NCI-H146 treated with DMSO at 0.1 percent for 48 hours (cell line): ENCODE results near the gene ARHGAP22.

ENCODE experiments used
- DNase-seq: peaks from one replicate; lab custom pipeline; 2025; ENCODE audit not compliant: unreplicated experiment; lab: John Stamatoyannopoulos, UW

Gene ARHGAP22

GRCh38 chr10:48465860-48466521 is 138.9 kb downstream of the ARHGAP22 start:
- no peak for DNase-seq

- DNase-seq: no peak
These were observed 139.8 kb downstream of the ARHGAP22 start for GRCh38 chr10:48464871-48465736.

DNA sequence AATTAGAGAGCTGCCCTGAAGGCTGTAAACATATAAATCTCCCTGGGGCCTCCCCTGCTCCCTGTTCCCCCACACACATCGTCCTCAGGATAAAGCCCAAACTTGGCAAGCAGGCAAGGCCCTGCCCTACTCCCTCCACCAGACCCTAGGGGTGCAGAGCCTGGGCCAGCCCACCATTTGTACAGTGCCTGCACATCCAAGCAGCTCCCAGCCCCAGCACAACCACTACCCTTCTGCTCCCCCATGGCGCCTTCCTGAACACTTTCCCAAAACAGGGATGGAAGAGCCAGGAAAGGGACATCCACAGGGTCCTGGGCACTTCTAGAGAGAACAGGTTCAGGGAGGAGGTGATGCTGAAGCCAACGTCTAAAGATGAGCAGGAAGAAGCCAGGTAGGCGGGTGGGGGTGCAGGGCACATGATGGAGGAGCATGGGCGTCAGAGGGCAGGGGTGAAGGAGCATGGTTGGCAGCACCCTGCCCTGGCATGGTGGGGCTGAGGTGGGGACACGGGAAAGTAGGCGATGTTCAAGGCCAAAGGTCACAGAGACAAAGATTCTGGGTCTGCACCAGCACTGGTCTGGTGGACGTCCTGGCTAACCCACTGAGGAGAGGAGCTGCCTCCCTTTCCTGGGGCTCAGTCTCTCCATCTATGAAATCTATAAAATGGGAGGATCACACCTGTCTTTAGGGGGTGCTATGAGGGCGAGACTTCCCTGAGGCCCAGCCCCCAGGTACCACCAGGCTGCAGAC is 140.6 kb downstream of the ARHGAP22 start:
- DNase-seq: no peak

DNA sequence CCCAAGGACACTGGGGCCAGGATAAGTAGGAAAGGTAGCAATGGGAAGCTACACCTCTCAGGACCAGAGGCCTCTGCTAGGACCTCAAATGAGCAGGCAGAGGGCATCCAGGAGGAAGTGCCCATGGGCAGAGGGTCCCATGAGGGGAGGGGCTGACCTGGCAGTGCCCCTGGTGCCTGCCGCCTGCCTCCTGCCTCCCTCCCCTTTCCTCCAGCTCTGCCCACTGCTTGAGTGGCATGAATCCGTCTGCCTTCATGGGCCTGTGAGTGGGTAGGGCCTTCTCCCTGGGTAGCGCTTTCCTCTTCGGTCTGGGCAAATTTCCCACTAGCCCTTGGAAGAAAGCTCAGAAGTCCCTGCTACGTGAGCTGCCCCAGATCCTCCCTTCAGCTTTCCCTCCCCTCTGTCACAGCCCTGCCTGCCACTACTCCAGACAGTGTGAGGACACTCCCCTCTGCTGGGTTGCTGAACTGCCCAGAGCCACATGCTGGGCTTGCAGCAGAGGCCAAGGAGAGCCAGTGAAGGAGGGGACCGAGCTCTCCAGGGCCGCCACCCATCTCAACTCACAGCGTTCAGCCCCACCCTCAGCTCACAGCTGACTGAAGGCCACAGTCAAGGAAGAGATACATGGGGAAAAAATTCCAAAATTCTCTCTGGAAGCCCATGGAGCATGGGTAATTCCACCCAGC is 141.4 kb downstream of the ARHGAP22 start:
- DNase-seq: no peak

GRCh38 chr10:48462482-48463020 is 142.3 kb downstream of the ARHGAP22 start:
- DNase-seq: no peak

- no peak for DNase-seq
These were observed 143.0 kb downstream of the ARHGAP22 start for GRCh38 chr10:48461623-48462481.

DNA sequence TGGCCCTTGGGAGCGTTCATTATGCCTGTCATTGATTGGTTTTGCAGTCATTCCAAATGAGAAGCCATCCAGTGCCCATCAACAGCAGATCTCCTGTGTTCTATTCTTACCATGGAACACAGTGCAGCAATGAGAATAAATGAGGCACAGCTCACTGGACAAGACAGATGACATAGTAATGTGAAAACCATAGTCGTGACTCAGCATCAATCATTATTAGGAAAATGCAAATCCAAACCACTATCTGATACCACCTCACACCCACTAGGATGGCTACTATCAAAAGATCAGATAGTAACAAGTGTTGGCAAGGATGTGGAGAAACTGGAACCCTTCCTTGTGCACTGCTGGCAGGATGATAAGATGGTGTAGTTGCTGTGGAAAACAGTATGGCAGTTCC is 144.7 kb downstream of the ARHGAP22 start:
- DNase-seq: no peak

GRCh38 chr10:48459270-48460150 is 145.4 kb downstream of the ARHGAP22 start:
- peak; percentile 13 for DNase-seq

GRCh38 chr10:48458662-48459048 is 146.2 kb downstream of the ARHGAP22 start:
- DNase-seq: no peak

DNA sequence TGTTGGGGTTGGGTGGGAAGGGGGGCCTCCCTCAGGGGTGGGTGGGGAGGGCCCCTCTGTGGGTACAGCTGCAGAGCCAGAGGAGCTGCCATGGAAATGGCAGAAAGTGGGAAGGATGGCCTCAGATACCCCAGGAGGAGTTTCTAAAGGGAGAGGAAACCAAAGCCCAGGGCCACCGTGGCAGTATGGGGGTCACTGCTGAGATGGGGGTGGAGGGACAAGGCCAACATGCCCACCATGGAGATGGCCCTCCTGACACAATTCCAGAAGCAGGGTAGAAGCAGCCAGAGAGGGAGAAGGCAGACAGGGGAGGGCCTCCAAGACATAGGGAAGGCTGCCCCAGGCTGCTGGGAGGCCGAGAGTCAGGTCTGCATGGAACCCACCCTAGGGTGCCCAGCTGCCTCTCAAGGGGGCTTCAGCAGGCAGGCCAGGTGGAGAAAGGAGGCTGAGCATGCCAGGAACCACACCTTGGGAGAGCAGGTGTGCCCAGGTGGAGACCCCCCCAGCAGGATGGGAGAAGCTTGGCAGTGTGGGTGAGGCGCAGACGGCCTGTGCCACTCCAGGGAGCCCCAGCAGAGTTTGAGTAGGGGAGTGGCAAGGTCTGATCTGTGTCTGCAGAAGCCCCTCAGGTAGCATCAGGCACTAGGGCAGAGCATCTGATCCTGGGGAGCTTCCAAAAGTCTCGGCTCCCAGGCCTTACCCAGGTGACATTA is 146.8 kb downstream of the ARHGAP22 start:
- no peak for DNase-seq

DNA sequence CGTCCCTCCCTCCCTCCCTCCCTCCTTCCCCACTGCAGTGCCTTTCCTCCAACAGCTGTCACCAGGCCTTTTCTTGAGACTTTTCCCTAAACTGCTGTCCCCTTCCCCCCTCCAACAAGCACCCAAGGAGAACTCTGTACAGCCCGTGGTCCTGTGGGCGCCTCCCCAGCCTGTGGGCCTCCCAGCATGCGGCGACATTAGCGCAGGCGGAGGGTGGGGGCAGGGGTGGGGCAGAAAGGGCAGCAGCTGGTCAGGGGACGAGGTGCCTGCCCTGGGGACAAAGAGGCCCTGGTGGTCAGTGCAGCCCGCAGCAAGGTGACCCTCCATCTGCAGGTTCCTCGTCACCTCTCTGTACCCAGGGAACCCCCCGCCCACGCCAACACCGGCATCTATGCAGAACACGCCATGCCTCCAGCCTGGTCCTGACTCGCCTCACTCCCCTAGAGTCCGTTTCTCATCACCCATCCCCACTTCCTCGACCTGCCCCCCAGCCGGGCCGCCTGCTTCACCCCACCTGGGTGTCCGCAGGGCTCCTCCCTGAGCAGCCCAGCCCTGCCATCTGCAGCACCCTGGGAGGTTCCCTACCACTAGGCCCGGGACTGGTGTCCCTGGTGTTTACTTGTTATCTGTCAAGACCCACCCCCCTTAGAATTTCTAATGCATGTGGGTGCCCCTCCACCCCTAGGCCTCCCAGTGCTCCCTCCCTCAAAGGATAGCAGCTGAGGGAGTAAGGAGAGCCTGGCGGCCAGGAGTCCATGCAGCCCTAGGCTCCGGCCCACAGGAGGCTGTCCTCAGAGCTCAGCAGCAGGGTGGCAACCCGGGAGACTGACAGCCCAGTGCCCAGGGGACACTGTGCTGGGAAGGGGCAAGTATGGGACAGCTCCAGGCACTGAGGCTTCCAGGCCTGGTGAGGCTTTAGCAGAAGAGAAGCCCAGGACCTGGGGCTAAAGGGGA is 147.8 kb downstream of the ARHGAP22 start:
- DNase-seq: no peak

DNA sequence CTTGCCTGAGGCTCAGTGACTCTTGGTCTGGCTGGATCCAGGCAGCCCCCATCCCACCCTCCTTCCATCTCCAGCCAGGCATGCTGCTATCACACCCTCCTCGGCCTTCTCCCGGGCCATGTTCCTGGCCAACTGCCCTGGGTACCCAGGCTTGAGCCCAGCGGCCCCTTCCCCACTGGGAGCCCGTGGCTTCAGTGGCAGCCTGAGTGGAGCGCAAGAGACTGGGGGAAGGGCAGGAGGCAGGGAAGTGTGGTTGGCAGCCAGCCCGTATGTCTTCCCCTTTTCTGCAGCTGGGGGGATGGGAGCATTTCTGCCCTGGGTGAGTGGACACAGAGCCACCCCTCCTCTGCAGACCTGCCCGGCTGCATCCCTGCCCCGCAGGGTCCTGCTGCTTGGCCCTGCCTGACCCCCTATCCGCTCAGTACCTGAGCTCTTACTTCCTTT is 148.5 kb downstream of the ARHGAP22 start:
- DNase-seq: no peak

DNA sequence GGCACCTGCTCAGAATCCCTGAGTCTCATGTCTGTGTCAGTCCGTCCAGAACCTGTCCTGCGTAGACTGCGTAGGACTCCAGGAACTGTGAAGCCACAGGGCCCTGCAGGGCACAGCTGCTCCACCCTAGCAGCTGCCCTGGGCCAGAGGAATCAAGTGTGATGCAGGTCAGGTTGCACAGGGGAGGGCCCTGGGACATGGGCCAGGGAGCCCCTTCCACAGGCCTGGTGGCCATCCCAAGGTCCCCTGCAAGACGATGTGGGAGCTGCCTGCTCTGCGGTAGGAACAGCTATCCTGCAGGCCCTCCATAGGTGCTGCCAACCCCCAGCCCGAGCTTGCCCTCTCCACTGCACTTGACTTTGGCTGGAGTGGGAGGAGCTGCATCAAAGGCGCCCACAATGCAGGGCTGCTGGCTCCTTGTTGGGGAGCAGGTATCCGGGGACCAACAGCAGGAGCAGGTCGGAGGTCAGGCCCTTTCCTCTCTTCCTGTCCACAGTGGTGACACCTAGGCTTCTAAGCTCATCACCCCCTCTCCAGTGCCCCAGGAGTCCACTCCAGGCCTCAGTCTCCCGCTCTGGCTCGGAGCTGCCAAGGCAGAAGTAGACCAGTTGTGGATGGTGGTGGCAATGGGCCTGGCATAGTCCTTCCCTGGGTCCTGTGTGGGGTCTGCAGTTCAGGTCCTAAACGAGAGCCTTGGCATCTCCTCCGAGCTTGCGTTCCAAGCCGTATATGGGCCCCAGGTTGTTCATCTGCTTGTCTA is 149.3 kb downstream of the ARHGAP22 start:
- DNase-seq: no peak

DNA sequence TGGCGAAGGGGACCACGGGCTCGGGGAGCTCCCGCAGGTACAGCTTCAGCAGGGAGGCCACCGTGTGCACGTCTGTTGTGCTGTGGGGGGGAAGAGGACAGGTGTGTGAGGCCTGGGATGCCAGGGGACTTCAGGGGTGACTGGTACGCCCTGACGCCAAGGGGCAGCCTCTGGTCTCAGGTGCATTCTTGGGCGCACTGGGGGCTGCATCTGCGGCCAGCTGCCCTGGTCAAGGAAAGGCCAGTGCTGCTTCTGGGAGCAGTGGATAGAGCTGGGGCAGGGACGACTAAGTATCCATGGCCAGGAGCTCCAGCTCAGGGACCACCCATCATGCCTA is 149.8 kb downstream of the ARHGAP22 start:
- no peak for DNase-seq

DNA sequence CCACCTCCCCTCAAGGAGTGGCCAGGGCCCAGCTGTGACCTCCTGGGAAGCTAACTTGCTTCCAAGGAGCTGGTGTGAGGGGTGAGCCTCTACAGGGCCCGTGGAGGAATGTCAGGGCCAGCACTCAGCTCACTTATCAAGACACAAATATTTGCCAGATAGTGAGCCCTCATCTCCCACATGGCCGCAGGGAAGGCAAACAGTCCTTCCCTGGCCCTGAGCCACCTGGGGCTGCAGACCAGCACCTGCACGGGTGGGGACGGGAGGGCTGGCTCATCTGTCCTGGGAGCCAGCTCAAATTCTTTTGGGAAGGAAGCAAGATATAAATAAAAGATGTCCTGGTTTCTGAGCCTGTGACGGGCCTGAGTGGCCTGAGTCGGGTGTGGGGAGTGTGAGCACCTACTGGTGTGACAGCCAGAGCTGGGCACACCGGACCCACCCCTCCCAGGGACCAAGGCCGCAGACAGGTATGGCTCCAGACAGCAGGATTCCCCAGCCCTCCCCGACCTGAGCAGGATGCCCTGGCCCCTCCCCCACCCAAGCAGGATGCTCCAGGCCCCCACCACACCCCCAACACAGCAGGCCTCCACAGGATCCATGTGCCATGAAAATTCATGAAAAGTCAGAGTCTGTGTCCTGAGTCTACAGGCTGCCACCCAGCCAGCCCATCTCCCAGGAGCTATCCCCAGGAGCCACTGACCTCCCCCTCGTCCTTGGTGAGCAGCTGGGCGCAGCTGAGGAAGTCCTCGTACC is 150.4 kb downstream of the ARHGAP22 start:
- no peak for DNase-seq
